Epithelial cell of alveolus of lung (primary cell): ENCODE data around the gene SLC23A1. TPM values are rescaled to one million over a fixed set of nuclear protein-coding genes. Genes with fewer than 3 reads are reported as not detected.

ENCODE experiments used
- total RNA-seq: library from RNA; depleted of rRNA; stranded (reverse); fragments of >200 nt; gene quantifications from 2 replicates; pipeline ENCODE4 v1.2.1, GENCODE V29; 2015

Gene SLC23A1
- not detected in 2 replicates for total RNA-seq

DNA sequence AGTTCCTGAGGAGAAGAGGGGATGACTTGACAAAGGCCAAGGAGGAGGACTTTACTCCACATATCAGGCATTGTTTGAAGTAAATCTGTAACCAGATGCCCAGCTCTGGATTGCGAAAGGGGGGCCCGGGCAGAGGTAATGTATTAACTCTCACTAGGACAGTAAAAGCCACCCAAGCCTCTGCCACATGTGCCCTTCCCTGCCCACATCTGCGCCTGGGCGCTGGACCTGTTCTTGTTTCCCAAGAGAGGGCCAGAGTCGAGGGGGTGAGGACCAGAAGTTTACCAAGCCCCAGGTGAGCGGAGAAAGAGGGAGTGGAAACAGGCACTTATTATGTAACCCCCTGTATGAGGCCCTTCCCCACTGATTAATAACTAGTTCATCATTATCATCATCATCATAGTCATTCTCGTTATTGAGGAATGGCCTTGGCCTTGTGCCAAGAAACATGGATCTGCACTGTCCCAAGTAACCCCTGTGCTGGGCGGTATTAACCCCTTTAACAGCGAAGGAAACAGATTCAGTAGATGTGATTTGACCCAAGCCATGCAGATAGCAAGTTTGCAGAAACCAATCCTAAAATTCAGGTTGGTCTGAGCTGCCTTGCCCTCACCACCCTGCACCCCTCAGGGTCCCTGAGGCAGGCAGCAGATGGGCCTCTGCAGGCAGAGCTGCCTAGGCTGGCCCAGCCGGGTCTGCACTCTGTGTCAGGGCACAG is at the start of gene SLC23A1:
Gene SLC23A1, minus strand, starts transcription at position 23 of the 718 bp plus-strand sequence. CDS start 44 bp downstream, outside the sequence.

DNA sequence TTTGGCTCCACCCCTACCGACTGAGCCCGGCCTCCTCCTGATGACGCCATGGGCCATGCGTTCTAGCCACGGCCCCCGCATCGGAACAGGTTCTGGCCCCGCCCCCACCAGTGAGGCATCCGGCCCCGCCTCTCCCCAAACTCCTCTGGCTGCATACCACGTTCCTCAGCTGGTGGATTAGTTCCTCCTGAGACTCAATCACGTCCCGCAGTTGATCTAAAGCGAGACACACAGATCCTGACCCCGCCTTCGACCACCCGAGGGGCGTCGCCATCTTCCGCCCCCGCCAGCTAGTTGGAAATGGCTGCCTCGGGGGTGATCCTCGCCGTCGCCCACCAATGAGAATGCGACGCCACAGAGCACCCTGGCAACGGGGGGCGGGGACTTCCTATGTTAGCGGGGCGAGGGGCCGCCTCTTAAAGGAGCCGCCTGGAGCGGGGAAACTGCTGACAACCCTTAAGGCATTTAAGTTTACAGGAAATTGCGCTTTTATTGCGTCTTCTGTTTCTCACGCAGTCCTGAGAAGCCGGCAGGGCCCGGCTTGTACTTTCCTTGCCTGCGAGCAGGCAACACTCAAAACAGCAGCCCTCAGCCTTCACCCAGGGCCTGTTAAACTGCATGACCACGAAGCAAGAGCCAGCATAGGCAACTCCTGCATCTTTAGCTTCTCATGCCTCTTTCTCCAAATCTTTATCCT is 20.8 kb upstream of the SLC23A1 start, which contains the start of gene SPATA24:
Gene SPATA24, minus strand, starts transcription at position 303 of the 697 bp plus-strand sequence. Its CDS starts 29 bp downstream, at position 274.

DNA sequence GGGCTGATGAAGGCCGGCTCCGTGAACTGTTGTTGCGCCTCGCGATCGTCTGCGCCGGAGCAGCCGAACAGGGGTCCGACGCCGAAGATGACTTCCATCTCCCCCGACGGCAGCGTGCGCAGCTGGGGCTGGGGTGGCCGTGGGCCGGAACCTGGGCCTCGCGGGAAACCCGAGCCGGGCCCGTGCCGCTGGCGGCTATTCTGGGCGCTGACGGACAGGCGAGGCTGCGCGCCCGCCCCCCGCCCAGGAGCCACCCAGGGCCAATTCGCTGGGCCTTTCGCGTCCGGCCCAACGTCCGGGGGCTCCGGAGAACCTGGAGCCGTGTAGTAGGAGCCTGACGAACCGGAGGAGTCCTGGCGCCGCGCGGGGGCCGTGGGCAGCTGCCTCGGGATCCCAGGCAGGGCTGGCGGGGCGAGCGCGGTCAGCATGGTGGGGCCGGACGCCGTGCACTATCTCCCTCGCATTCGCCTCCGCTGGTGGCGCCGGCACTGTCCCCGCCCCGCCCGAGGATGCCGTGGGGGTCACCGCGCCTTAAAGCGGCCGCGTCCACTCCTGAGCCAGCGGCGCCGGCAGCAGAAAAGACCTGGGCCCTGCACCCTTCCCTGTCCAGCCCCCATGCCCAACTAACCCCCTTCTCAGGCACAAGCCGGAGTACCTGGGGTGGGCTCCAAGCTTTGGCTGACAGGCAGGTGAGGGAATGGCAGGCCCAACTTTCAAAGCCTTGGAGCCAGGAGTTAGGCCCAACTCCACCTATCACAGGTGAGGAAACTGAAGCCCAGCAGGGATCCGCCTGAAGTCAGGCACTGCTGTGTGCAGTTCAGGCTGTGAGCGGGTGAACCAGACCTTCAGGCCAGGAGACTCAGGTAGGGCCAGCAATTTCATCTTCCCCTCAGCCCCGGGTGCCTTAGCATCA is 11.8 kb upstream of the SLC23A1 start, which contains the start of gene PROB1:
Gene PROB1, minus strand, starts transcription at position 451 of the 913 bp plus-strand sequence. Its CDS starts 23 bp downstream, at position 428.

DNA sequence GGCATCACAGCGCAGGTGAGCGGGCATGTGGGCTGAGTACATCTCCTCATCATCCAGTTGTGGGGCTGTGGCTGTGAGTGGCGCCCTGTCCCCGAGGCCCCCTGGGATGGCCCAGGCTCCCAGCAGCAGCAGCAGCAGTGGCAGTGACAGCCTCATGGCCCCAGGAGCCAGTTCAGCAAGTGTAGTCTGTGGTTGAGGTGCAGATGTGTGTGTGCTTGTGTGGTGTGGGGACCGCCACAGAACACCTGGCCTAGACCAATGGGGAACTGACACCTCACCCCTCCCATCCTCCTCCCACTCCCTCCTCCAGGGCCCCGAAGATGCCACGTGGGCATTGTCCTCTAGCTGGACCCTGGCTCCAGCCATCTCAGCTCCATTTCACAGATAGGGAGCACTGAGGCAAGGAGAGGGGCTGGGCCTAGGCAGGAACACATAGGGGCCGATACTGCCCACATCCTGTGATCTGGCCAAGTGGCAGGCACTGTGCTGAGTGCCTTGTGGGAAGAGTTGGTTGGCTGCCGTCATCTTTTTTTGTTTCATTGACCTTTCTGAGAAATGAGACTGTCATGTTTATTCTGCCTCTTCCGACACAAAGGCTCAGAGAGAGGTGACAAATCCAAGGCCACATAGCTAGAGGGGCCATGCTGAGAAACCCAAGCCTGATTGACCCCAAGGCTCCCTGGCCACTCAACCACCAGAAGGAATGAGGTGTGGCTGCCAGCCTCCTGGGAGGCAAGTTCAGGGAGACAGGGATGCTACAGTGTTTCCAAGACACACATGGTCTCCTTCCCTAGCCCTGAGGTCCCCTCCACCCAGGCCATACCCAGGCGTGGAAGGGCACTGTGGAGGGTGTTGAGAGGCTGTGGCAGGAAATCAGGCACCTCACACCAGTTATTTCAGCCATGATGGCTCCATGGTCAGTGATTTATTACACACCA is 6.9 kb upstream of the SLC23A1 start, which contains the start of gene MZB1:
Gene MZB1, minus strand, starts transcription at position 213 of the 938 bp plus-strand sequence. Its CDS starts 57 bp downstream, at position 156.

DNA sequence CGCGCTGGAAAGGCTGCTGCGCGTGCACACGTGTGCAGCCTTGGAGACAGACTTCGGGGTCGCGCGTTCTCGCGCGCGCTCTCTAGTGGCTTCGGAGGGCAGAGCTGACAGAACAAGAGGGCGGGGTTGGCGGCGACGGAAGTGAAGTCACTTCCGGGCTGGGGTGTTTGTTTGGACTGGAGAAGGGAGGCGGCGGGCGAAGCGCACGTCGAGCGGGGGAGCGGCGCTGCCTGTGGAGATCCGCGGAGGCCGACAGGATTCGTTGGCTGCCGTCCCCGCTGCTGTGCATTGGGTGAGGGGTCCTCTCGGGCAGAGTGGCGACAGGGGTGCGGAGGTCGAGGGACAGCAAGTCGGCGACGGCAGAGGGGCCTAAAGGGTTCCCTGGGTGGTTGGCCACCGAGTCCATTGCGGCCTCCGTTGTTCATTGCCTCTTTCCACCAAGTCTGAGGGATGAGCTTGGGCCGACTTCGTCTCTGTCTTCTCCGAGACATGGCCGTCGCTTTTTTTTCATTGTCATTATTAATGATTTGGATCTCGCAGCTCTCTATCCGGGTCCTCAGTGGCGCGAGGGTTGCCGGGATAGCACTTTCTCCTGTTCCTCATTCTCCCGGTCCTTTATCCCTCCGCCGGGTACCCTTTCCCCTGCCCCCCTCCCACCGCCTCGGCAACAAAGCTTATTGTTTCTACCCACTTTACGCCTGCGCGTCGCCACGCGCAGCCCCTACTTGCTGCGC is 41.2 kb downstream of the SLC23A1 start, which contains the start of gene PAIP2:
Gene PAIP2, plus strand, starts transcription at position 166 of the 734 bp plus-strand sequence. CDS start 21,931 bp downstream, outside the sequence.

Other genes starting within 250 kb of the SLC23A1 start
- gene SIL1, start 184.9 kb downstream of the SLC23A1 start, total RNA-seq, result 38.5 and 62.8 TPM in 2 replicates
- 149 and 236 TPM in 2 replicates for gene MATR3, start 89.6 kb downstream of the SLC23A1 start, total RNA-seq
- 53.4 and 88.9 TPM in 2 replicates for gene PAIP2, start 41.4 kb downstream of the SLC23A1 start, total RNA-seq
- gene MZB1, start 6.6 kb upstream of the SLC23A1 start, total RNA-seq, result not detected in 2 replicates
- 3.8 and 5.6 TPM in 2 replicates for gene PROB1, start 11.8 kb upstream of the SLC23A1 start, total RNA-seq
- gene SPATA24, start 20.8 kb upstream of the SLC23A1 start, total RNA-seq, result 3.0 and 3.5 TPM in 2 replicates
- gene DNAJC18, start 56.2 kb upstream of the SLC23A1 start, total RNA-seq, result 6.7 and 7.8 TPM in 2 replicates
- gene ECSCR, start 79.4 kb upstream of the SLC23A1 start, total RNA-seq, result 0.80 and 1.3 TPM in 2 replicates
- not detected in 2 replicates for gene SMIM33, start 87.7 kb upstream of the SLC23A1 start, total RNA-seq
- 45.4 and 64.8 TPM in 2 replicates for gene STING1, start 99.5 kb upstream of the SLC23A1 start, total RNA-seq
- 69.2 and 122 TPM in 2 replicates for gene UBE2D2, start 178.0 kb upstream of the SLC23A1 start, total RNA-seq